ENCODE data around the gene VIL1. TPM values are rescaled to one million over a fixed set of nuclear protein-coding genes. Genes with fewer than 3 reads are reported as not detected.
A peak's percentile ranks its signal among the peaks of the same experiment; 100 is the strongest.

Gene VIL1
- total RNA-seq, 1 experiment from 2014 or later: 4.2 TPM

GRCh38 chr2:218394298-218395089 lies 24.4 kb upstream of the VIL1 start:
- no peaks in the 10 kb centered on the region for H3K79me2 ChIP-seq (ENCODE audit: insufficient read depth, low read length)
- no peak overlapping the region for H3K4ac ChIP-seq (ENCODE audit: low read depth, low read length)
- H4K8ac ChIP-seq (replicated peaks; ENCODE audit: insufficient read length, low read depth, low read length): no peak overlapping the region
- peaks cover 29% of the 10 kb centered on the region for H3K23me2 ChIP-seq (ENCODE audit: insufficient read length, low read depth, low read length, poor library complexity, severe bottlenecking)
- H3K27me3 ChIP-seq (ENCODE audit: insufficient read depth, low read length): peaks cover 20% of the 10 kb centered on the region
- H4K91ac ChIP-seq (ENCODE audit: insufficient read length, low read depth, low read length): no peak overlapping the region
- no peaks in the 10 kb centered on the region; the same call in 1 of the 2 replicates for H3K4me1 ChIP-seq (ENCODE audit: insufficient read depth, low read length)
- H3K36me3 Mint-ChIP-seq (ENCODE audit: insufficient read depth in 1 of 3, low read depth in 3 of 3): no peaks in the 10 kb centered on the region
- H4K5ac ChIP-seq (ENCODE audit: insufficient read length, low read depth, low read length): no peak overlapping the region
- TF ChIP-seq CTCF (conservative IDR thresholded peaks at IDR 0.05): no peak
- peaks cover 46% of the 10 kb centered on the region for H3K27me3 Mint-ChIP-seq (ENCODE audit: low read depth)
- no peak overlapping the region for H3K27ac ChIP-seq (ENCODE audit: insufficient read length, low read depth, low read length)
- H2BK20ac ChIP-seq (ENCODE audit: low read depth, low read length, poor library complexity, severe bottlenecking): no peak overlapping the region
- H3K27ac Mint-ChIP-seq: peak overlapping the region in 1 of 3 experiments; percentile 44; a peak in 1 of 7 replicates
- no peak overlapping the region for H2AFZ ChIP-seq (ENCODE audit: low read length)
- H3K56ac ChIP-seq (ENCODE audit: insufficient read length, low read depth, low read length): no peak overlapping the region
- H3K9me3 ChIP-seq (ENCODE audit: control insufficient read depth, low read depth, low read length): no peaks in the 10 kb centered on the region
- H2BK12ac ChIP-seq (ENCODE audit: insufficient read length, low read depth, low read length): no peak overlapping the region
- H2BK120ac ChIP-seq (ENCODE audit: low read depth, low read length, poor library complexity, severe bottlenecking): no peak overlapping the region
- no peak overlapping the region for H2BK15ac ChIP-seq (ENCODE audit: low read depth, low read length)
- no peak overlapping the region for H3K14ac ChIP-seq (ENCODE audit: insufficient read depth, low read length)
- no peak overlapping the region for H3K4me2 ChIP-seq (ENCODE audit: insufficient read depth, insufficient read length, low read length)
- no peaks in the 10 kb centered on the region for H4K20me1 ChIP-seq (ENCODE audit: control insufficient read depth, insufficient read depth, insufficient read length)
- DNase-seq: no peak
- peak overlapping the region in 1 of 2 experiments; percentile 71; a peak in 3 of 5 replicates for H3K4me3 Mint-ChIP-seq
- H3K9me3 Mint-ChIP-seq: no peaks in the 10 kb centered on the region; a peak in 1 of 5 replicates
- H3K23ac ChIP-seq (ENCODE audit: insufficient read length, low read depth, low read length): no peak overlapping the region
- H2BK5ac ChIP-seq (ENCODE audit: insufficient read length, low read length): no peak overlapping the region
- no peak overlapping the region for H2AK5ac ChIP-seq (ENCODE audit: insufficient read length, low read length)
- no peak overlapping the region for H3K9ac ChIP-seq (ENCODE audit: extremely low read depth, insufficient read length, low read length)
- H3K79me1 ChIP-seq (ENCODE audit: insufficient read depth, low read depth, low read length, poor library complexity, severe bottlenecking): no peaks in the 10 kb centered on the region
- WGBS (ENCODE audit: extremely low coverage, insufficient read length, low lambda C conversion rate): no CpG with 5 or more reads among the region's 13 CpGs
- H3T11ph ChIP-seq (ENCODE audit: low read length): no peak overlapping the region
- H3K18ac ChIP-seq (ENCODE audit: insufficient read length, low read depth, low read length): no peak overlapping the region
- peaks cover 26 to 45% of the 10 kb centered on the region in 2 experiments for H3K4me1 Mint-ChIP-seq

All from H9 (cell line).